ENCODE data around the gene BGN.

GRCh38 chrX:153515435-153515834 is 20.7 kb downstream of the BGN start:
- TF ChIP-seq POLR2A (IDR thresholded peaks at IDR 0.05; ENCODE audit: low read depth, low read length), result no peak
- TF ChIP-seq TAF1 (IDR thresholded peaks at IDR 0.05; ENCODE audit: low read depth, low read length), result no peak
- TF ChIP-seq POLR2AphosphoS5 (IDR thresholded peaks at IDR 0.05; ENCODE audit: low read depth, low read length), result no peak
- no peak for TF ChIP-seq PAX5 (IDR thresholded peaks at IDR 0.05; ENCODE audit: insufficient read depth, low read length, severe bottlenecking)

Measured in GM12891 (cell line).